Measurements from ENCODE around the gene DIAPH3. TPM values are rescaled to one million over a fixed set of nuclear protein-coding genes. Genes with fewer than 3 reads are reported as not detected.

DIAPH3 gene
- polyA plus RNA-seq, 1 of the 3 experiments (the other 2 are of a cell fraction) = 5.4 TPM

GRCh38 chr13:60162096-60162495 lies 1.6 kb downstream of the DIAPH3 start:
- Histone ChIP-seq H3K9ac (peak overlapping the region; percentile 95; the same call in 1 of the 2 replicates), H3F3A (replicated peaks; ENCODE audit: insufficient read depth) (peaks cover 7% of the 10 kb centered on the region), H2AFZ (ENCODE audit: low read depth) (no peak overlapping the region), H3K4me2 (peak overlapping the region; percentile 84), H4K20me1 (ENCODE audit: insufficient read depth) (no peaks in the 10 kb centered on the region), H3K4me3 (ENCODE audit: low read depth in 2 of 2, low read length in 1 of 2) (peak overlapping the region in 1 of 2 experiments; percentile 73; a peak in 1 of 4 replicates), H3K36me3 (replicated peaks in 1 of 2; ENCODE audit: control insufficient read depth in 1 of 2, insufficient read depth in 2 of 2, low read length in 1 of 2) (peaks cover 0 to 14% of the 10 kb centered on the region in 2 experiments), H3K79me2 (ENCODE audit: insufficient read depth) (peaks cover 79% of the 10 kb centered on the region), H3K9me2 (no peaks in the 10 kb centered on the region), H3K27me3 (ENCODE audit: insufficient read depth) (no peaks in the 10 kb centered on the region), H3K27ac (ENCODE audit: low read depth in 2 of 2, low read length in 1 of 2) (peak overlapping the region in 1 of 2 experiments; percentile 68; a peak in 2 of 4 replicates), H3K4me1 (ENCODE audit: control insufficient read depth in 1 of 2, insufficient read depth in 2 of 2, low read depth in 1 of 2, low read length in 1 of 2) (peaks cover 10 to 18% of the 10 kb centered on the region in 2 experiments; a peak in 3 of 4 replicates), H3K9me3 (peaks cover 4% of the 10 kb centered on the region; the same call in 1 of the 2 replicates)
- CTCF ChIA-PET = interaction anchor here (1.0 kb wide), 1 partner anchor 12 kb away, joined by 4 read pairs; no protein-coding TSS in a partner anchor
- TF ChIP-seq YY1 (IDR thresholded peaks at IDR 0.05; ENCODE audit: low read depth) = no peak
- TF ChIP-seq, protein P1, sequence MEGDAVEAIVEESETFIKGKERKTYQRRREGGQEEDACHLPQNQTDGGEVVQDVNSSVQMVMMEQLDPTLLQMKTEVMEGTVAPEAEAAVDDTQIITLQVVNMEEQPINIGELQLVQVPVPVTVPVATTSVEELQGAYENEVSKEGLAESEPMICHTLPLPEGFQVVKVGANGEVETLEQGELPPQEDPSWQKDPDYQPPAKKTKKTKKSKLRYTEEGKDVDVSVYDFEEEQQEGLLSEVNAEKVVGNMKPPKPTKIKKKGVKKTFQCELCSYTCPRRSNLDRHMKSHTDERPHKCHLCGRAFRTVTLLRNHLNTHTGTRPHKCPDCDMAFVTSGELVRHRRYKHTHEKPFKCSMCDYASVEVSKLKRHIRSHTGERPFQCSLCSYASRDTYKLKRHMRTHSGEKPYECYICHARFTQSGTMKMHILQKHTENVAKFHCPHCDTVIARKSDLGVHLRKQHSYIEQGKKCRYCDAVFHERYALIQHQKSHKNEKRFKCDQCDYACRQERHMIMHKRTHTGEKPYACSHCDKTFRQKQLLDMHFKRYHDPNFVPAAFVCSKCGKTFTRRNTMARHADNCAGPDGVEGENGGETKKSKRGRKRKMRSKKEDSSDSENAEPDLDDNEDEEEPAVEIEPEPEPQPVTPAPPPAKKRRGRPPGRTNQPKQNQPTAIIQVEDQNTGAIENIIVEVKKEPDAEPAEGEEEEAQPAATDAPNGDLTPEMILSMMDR (IDR thresholded peaks at IDR 0.05) = no peak
- no peak for TF ChIP-seq TCF12 (IDR thresholded peaks at IDR 0.05)
- no peak for TF ChIP-seq JUND (IDR thresholded peaks at IDR 0.05)
- TF ChIP-seq, protein P2, sequence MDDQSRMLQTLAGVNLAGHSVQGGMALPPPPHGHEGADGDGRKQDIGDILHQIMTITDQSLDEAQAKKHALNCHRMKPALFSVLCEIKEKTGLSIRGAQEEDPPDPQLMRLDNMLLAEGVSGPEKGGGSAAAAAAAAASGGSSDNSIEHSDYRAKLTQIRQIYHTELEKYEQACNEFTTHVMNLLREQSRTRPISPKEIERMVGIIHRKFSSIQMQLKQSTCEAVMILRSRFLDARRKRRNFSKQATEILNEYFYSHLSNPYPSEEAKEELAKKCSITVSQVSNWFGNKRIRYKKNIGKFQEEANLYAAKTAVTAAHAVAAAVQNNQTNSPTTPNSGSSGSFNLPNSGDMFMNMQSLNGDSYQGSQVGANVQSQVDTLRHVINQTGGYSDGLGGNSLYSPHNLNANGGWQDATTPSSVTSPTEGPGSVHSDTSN (IDR thresholded peaks at IDR 0.05) = no peak
- TF ChIP-seq, protein P3, sequence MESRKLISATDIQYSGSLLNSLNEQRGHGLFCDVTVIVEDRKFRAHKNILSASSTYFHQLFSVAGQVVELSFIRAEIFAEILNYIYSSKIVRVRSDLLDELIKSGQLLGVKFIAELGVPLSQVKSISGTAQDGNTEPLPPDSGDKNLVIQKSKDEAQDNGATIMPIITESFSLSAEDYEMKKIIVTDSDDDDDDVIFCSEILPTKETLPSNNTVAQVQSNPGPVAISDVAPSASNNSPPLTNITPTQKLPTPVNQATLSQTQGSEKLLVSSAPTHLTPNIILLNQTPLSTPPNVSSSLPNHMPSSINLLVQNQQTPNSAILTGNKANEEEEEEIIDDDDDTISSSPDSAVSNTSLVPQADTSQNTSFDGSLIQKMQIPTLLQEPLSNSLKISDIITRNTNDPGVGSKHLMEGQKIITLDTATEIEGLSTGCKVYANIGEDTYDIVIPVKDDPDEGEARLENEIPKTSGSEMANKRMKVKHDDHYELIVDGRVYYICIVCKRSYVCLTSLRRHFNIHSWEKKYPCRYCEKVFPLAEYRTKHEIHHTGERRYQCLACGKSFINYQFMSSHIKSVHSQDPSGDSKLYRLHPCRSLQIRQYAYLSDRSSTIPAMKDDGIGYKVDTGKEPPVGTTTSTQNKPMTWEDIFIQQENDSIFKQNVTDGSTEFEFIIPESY (IDR thresholded peaks at IDR 0.05; ENCODE audit: borderline replicate concordance, low read depth) = no peak
- no peak for TF ChIP-seq TAF1 (IDR thresholded peaks at IDR 0.05; ENCODE audit: borderline replicate concordance, low read depth, low read length)
- TF ChIP-seq POLR2AphosphoS5 (IDR thresholded peaks at IDR 0.05; ENCODE audit: low read depth, low read length) = no peak
- no peak for TF ChIP-seq SMC3 (IDR thresholded peaks at IDR 0.05; ENCODE audit: low read depth, low read length)
- no peak for TF ChIP-seq MEF2A (IDR thresholded peaks at IDR 0.05; ENCODE audit: borderline replicate concordance, low read depth)
- TF ChIP-seq FOSL2 (IDR thresholded peaks at IDR 0.05; ENCODE audit: borderline replicate concordance, low read depth) = no peak
- no peak for TF ChIP-seq NFIC (IDR thresholded peaks at IDR 0.05; ENCODE audit: borderline replicate concordance)
- TF ChIP-seq, protein P4, sequence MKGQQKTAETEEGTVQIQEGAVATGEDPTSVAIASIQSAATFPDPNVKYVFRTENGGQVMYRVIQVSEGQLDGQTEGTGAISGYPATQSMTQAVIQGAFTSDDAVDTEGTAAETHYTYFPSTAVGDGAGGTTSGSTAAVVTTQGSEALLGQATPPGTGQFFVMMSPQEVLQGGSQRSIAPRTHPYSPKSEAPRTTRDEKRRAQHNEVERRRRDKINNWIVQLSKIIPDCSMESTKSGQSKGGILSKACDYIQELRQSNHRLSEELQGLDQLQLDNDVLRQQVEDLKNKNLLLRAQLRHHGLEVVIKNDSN (IDR thresholded peaks at IDR 0.05; ENCODE audit: borderline replicate concordance, low read depth) = no peak
- TF ChIP-seq RXRA (IDR thresholded peaks at IDR 0.05; ENCODE audit: borderline replicate concordance, low read depth) = no peak
- no peak for TF ChIP-seq RAD21 (IDR thresholded peaks at IDR 0.05; ENCODE audit: low read length)
- no peak for TF ChIP-seq CHD2 (IDR thresholded peaks at IDR 0.05; ENCODE audit: low read length, partially characterized antibody)
- TF ChIP-seq EP300 (IDR thresholded peaks at IDR 0.05; ENCODE audit: borderline replicate concordance in 1 of 2, low read depth in 1 of 2, low read length in 1 of 2) = no peak
- DNase-seq = no peak
- POLR2A ChIA-PET = no interaction called here

Data from SK-N-SH (cell line).